HepG2 (cell line): Measurements from ENCODE around the gene CTSA. TPM values are rescaled to one million over a fixed set of nuclear protein-coding genes. Genes with fewer than 3 reads are reported as not detected.

Experiments
- ETV6 ChIP-seq: sonication (generic); formaldehyde crosslinking; conservative IDR thresholded peaks from 2 replicates; pipeline ENCODE4 v1.4.0; 2020; ENCODE audit warnings: missing genetic modification reagents
- FOSL1 ChIP-seq: sonication (generic); formaldehyde crosslinking; IDR thresholded peaks from 2 replicates; pipeline ENCODE4 v1.9.0; 2021; ENCODE audit warnings: missing genetic modification reagents, borderline replicate concordance
- GTF2F1 ChIP-seq: fragments of 150-350 bp; IDR thresholded peaks from 2 replicates; pipeline ENCODE4 v1.6.1; 2014; ENCODE audit warnings: low read length
- HNRNPL ChIP-seq: fragments of 200-400 bp; formaldehyde crosslinking; IDR thresholded peaks from 2 replicates; pipeline ENCODE4 v1.6.1; 2017; ENCODE audit warnings: mild to moderate bottlenecking, low read depth, low read length
- JUND ChIP-seq: sonication (generic); formaldehyde crosslinking; IDR thresholded peaks from 2 replicates; pipeline ENCODE4 v1.8.0; 2022; ENCODE audit warnings: mild to moderate bottlenecking, missing genetic modification reagents
- MIXL1 ChIP-seq: IDR thresholded peaks from 2 replicates; pipeline ENCODE4 v1.6.1; 2016
- RARG ChIP-seq: sonication (generic); formaldehyde crosslinking; IDR thresholded peaks from 2 replicates; pipeline ENCODE4 v1.4.0; 2020; ENCODE audit warnings: low read depth, mild to moderate bottlenecking, missing genetic modification reagents
- SALL2 ChIP-seq: sonication (generic); formaldehyde crosslinking; IDR thresholded peaks from 2 replicates; pipeline ENCODE4 v1.8.1; 2023; ENCODE audit warnings: mild to moderate bottlenecking, missing genetic modification reagents, inconsistent platforms
- SKI ChIP-seq: fragments of 450-650 bp; IDR thresholded peaks from one replicate; pipeline ENCODE4 v1.6.1; 2018; ENCODE audit warnings: mild to moderate bottlenecking; ENCODE audit not compliant: partially characterized antibody
- SNAI1 ChIP-seq: sonication (generic); formaldehyde crosslinking; IDR thresholded peaks from 2 replicates; pipeline ENCODE4 v1.5.0; 2020; ENCODE audit warnings: mild to moderate bottlenecking, missing genetic modification reagents, borderline replicate concordance
- SRY ChIP-seq: sonication (generic); formaldehyde crosslinking; IDR thresholded peaks from 2 replicates; pipeline ENCODE4 v1.8.0; 2022; ENCODE audit warnings: mild to moderate bottlenecking, missing genetic modification reagents
- TMF1 ChIP-seq: sonication (generic); formaldehyde crosslinking; IDR thresholded peaks from 2 replicates; pipeline ENCODE4 v1.8.1; 2022; ENCODE audit warnings: low read depth, missing genetic modification reagents
- ZNF205 ChIP-seq: IDR thresholded peaks from 2 replicates; pipeline ENCODE4 v1.6.1; 2018; ENCODE audit warnings: missing biosample characterization, missing genetic modification reagents
- ZNF263 ChIP-seq: sonication (generic); formaldehyde crosslinking; IDR thresholded peaks from 2 replicates; pipeline ENCODE4 v1.4.0; 2020; ENCODE audit warnings: missing genetic modification reagents
- ZNF367 ChIP-seq: sonication (generic); formaldehyde crosslinking; IDR thresholded peaks from 2 replicates; pipeline ENCODE4 v1.4.0; 2020; ENCODE audit warnings: missing genetic modification reagents, borderline replicate concordance
- ZNF556 ChIP-seq: sonication (generic); formaldehyde crosslinking; IDR thresholded peaks from 2 replicates; pipeline ENCODE4 v1.4.0; 2020; ENCODE audit warnings: mild to moderate bottlenecking, missing genetic modification reagents, borderline replicate concordance
- polyA plus RNA-seq, 8 experiments: library from polyadenylated mRNA; depleted of rRNA in 3 of 8; stranded (reverse) in 7 of 8; unstranded in 1 of 8; fragments of >200 nt; fragmentation: Illumina TruSeq in 4 of 8; extraction: Trizol in 4 of 8; gene quantifications; 2 replicates each; pipeline versions ENCODE4 v1.2.1 to v1.2.3, GENCODE V29; 2011 to 2016; ENCODE audit warnings: low read depth in 4 of 8, missing spikeins in 1 of 8, mixed read lengths in 1 of 8; ENCODE audit not compliant: insufficient read depth in 1 of 8
- total RNA-seq, 5 experiments: library from RNA; depleted of rRNA; stranded (reverse); fragments of >200 nt; fragmentation: Illumina TruSeq; extraction: Trizol; gene quantifications; 2 replicates each; pipeline ENCODE4 v1.2.3, GENCODE V29; 2016; ENCODE audit warnings: low read depth in 1 of 5
- TF ChIP-seq, protein P1 (sequence below): sonication (generic); formaldehyde crosslinking; IDR thresholded peaks from 2 replicates; pipeline ENCODE4 v1.8.0; 2022; ENCODE audit warnings: mild to moderate bottlenecking, missing genetic modification reagents, borderline replicate concordance
- TF ChIP-seq, protein P2 (sequence below): sonication (generic); formaldehyde crosslinking; IDR thresholded peaks from 2 replicates; pipeline ENCODE4 v1.4.0; 2020; ENCODE audit warnings: missing genetic modification reagents

Gene CTSA
- total and polyA plus RNA-seq, 2 of the 13 experiments (the other 11 are each of a cell fraction or from before 2014, with no cell fraction given) = 202 to 231 TPM

DNA sequence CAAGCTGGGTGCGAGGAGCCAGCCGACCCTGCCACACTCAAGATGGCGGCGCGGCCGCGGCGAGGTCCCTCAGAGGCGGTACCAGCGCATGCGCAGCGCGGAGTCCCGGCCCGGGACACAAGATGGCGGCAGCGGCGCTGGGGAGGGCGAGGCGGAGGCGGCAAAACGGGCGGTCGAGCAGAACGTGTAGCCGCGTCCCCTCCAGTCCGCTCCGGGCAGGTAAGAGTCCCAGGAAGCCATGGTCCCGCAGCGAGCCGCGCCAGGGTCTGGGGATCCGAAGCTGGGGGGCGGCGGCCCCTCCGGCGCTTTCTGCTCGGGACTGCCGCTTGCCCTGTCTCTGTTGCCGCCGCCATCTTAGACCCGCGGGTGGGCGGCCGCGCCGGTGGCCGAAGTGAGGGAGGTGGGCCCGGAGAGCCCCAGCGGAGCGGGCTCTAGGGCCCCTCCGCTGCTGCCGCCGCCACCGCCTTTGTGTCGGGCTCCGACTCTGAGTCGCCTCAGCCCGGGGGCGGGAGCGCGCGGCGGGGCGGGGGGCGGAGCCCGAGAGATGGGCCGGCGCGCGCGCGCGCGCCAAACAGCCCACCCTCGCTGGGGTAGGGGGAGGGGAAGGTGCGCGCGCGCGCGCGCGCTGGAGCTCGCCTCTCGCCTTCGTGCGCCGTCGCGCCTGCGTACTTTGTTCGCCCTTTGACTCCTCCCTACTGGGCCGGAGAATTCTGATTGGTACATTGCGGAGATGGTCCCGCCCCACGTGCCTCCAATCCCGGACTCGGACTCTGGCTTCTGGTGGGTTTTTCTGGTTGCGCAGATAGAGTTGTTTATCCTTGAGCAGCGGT lies 43.7 kb downstream of the CTSA start, which contains the start of gene PCIF1 (continued):
- peak; percentile 93; the same call in 1 of the 2 replicates for TF ChIP-seq ZNF367 (CRISPR knock-in tag)
- peak; percentile 81; the same call in 1 of the 2 replicates for TF ChIP-seq GTF2F1
- TF ChIP-seq ZNF263 = peak; percentile 54; the same call in 1 of the 2 replicates
- no peak; the same call in 1 of the 2 replicates for TF ChIP-seq RARG (CRISPR knock-in tag)
- TF ChIP-seq, protein P1, sequence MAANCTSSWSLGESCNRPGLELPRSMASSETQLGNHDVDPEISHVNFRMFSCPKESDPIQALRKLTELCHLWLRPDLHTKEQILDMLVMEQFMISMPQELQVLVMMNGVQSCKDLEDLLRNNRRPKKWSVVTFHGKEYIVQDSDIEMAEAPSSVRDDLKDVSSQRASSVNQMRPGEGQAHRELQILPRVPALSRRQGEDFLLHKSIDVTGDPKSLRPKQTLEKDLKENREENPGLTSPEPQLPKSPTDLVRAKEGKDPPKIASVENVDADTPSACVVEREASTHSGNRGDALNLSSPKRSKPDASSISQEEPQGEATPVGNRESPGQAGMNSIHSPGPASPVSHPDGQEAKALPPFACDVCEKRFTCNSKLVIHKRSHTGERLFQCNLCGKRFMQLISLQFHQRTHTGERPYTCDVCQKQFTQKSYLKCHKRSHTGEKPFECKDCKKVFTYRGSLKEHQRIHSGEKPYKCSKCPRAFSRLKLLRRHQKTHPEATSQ (CRISPR knock-in tag) = peak; percentile 73
- peak; percentile 72; the same call in 1 of the 2 replicates for TF ChIP-seq JUND
- TF ChIP-seq SNAI1 (CRISPR knock-in tag) = peak; percentile 86; the same call in 1 of the 2 replicates
- peak; percentile 32 for TF ChIP-seq MIXL1 (CRISPR knock-in tag)
- TF ChIP-seq HNRNPL = peak; percentile 58; the same call in 1 of the 2 replicates
- peak; percentile 97 for TF ChIP-seq SRY (CRISPR knock-in tag)
- TF ChIP-seq SKI = peak; percentile 65
- TF ChIP-seq ZNF205 = peak; percentile 91
- TF ChIP-seq FOSL1 (CRISPR knock-in tag) = peak; percentile 31; the same call in 1 of the 2 replicates
- peak; percentile 98 for TF ChIP-seq ZNF556
- peak; percentile 94 for TF ChIP-seq SALL2 (CRISPR knock-in tag)
- TF ChIP-seq, protein P2, sequence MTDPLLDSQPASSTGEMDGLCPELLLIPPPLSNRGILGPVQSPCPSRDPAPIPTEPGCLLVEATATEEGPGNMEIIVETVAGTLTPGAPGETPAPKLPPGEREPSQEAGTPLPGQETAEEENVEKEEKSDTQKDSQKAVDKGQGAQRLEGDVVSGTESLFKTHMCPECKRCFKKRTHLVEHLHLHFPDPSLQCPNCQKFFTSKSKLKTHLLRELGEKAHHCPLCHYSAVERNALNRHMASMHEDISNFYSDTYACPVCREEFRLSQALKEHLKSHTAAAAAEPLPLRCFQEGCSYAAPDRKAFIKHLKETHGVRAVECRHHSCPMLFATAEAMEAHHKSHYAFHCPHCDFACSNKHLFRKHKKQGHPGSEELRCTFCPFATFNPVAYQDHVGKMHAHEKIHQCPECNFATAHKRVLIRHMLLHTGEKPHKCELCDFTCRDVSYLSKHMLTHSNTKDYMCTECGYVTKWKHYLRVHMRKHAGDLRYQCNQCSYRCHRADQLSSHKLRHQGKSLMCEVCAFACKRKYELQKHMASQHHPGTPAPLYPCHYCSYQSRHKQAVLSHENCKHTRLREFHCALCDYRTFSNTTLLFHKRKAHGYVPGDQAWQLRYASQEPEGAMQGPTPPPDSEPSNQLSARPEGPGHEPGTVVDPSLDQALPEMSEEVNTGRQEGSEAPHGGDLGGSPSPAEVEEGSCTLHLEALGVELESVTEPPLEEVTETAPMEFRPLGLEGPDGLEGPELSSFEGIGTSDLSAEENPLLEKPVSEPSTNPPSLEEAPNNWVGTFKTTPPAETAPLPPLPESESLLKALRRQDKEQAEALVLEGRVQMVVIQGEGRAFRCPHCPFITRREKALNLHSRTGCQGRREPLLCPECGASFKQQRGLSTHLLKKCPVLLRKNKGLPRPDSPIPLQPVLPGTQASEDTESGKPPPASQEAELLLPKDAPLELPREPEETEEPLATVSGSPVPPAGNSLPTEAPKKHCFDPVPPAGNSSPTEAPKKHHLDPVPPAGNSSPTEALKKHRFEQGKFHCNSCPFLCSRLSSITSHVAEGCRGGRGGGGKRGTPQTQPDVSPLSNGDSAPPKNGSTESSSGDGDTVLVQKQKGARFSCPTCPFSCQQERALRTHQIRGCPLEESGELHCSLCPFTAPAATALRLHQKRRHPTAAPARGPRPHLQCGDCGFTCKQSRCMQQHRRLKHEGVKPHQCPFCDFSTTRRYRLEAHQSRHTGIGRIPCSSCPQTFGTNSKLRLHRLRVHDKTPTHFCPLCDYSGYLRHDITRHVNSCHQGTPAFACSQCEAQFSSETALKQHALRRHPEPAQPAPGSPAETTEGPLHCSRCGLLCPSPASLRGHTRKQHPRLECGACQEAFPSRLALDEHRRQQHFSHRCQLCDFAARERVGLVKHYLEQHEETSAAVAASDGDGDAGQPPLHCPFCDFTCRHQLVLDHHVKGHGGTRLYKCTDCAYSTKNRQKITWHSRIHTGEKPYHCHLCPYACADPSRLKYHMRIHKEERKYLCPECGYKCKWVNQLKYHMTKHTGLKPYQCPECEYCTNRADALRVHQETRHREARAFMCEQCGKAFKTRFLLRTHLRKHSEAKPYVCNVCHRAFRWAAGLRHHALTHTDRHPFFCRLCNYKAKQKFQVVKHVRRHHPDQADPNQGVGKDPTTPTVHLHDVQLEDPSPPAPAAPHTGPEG (CRISPR knock-in tag) = peak; percentile 52; the same call in 1 of the 2 replicates
- TF ChIP-seq TMF1 (CRISPR knock-in tag) = peak; percentile 89
- peak; percentile 93 for TF ChIP-seq ETV6
